Naive B cell (primary cell): ENCODE data around the gene ADAM12. TPM values are rescaled to one million over a fixed set of nuclear protein-coding genes. Genes with fewer than 3 reads are reported as not detected.

Source experiments
- ATAC-seq, 2 donors: fragments of 150-1000 bp; cut with Tn5 transposase; 2 replicates each; pipeline ENCODE4 v1.10.0; 2021; ENCODE audit warnings: low read depth in 2 of 2, mild to moderate bottlenecking in 2 of 2, moderate library complexity in 2 of 2
- DNase-seq: peaks from one replicate; pipeline ENCODE4 v3.0.0; 2022
- H3K27ac Mint-ChIP-seq, 6 donors: one replicate each; pipeline ENCODE4 v1.8.0; 2020 to 2022; ENCODE audit warnings: mild to moderate bottlenecking in 6 of 6, mixed read lengths in 6 of 6, moderate library complexity in 5 of 6, inconsistent platforms in 2 of 6
- H3K27me3 Mint-ChIP-seq, 3 donors: one replicate each; pipeline ENCODE4 v1.8.0; 2021 to 2022; ENCODE audit warnings: mixed read lengths in 3 of 3, mild to moderate bottlenecking in 1 of 3
- H3K36me3 Mint-ChIP-seq, 2 donors: one replicate each; pipeline ENCODE4 v1.8.0; 2020 to 2022; ENCODE audit warnings: mixed read lengths in 2 of 2, inconsistent platforms in 1 of 2, mild to moderate bottlenecking in 1 of 2
- H3K4me1 Mint-ChIP-seq, 3 donors: one replicate each; pipeline ENCODE4 v1.8.0; 2020 to 2022; ENCODE audit warnings: mixed read lengths in 3 of 3, inconsistent platforms in 1 of 3, mild to moderate bottlenecking in 1 of 3, moderate library complexity in 1 of 3
- H3K4me3 Mint-ChIP-seq, 8 donors: one replicate each; pipeline ENCODE4 v1.8.0; 2020 to 2022; ENCODE audit warnings: mild to moderate bottlenecking in 8 of 8, mixed read lengths in 8 of 8, moderate library complexity in 8 of 8, inconsistent platforms in 2 of 8
- H3K9me3 Mint-ChIP-seq, 7 donors: one replicate each; pipeline ENCODE4 v1.8.0; 2020 to 2022; ENCODE audit warnings: mixed read lengths in 7 of 7, mild to moderate bottlenecking in 5 of 7, inconsistent platforms in 2 of 7, moderate library complexity in 1 of 7
- polyA plus RNA-seq, 6 donors: library from polyadenylated mRNA; unstranded; fragments of 300-500 nt; fragmentation: Illumina TruSeq; gene quantifications; one replicate each; pipeline ENCODE4 v1.2.3, GENCODE V29; 2021; ENCODE audit warnings: low read depth in 6 of 6

The ADAM12 gene
- polyA plus RNA-seq, 6 donors from 2014 or later, result 0.07 to 0.08 TPM; not detected in 4

GRCh38 chr10:126223512-126224067 lies 164.7 kb downstream of the ADAM12 start:
- H3K27ac Mint-ChIP-seq, result peak overlapping the region in 1 of 6 donors; percentile 69
- no peaks in the 10 kb centered on the region for H3K9me3 Mint-ChIP-seq
- DNase-seq (no peak), ATAC-seq (no peak)
- H3K4me1 Mint-ChIP-seq, result no peaks in the 10 kb centered on the region
- no peaks in the 10 kb centered on the region for H3K27me3 Mint-ChIP-seq
- H3K36me3 Mint-ChIP-seq, result no peaks in the 10 kb centered on the region
- no peak overlapping the region for H3K4me3 Mint-ChIP-seq

- no peak overlapping the region for H3K4me3 Mint-ChIP-seq
- H3K27ac Mint-ChIP-seq, result peak overlapping the region in 1 of 6 donors; percentile 69
- H3K27me3 Mint-ChIP-seq, result no peaks in the 10 kb centered on the region
- no peaks in the 10 kb centered on the region for H3K4me1 Mint-ChIP-seq
- DNase-seq (no peak), ATAC-seq (no peak)
- no peaks in the 10 kb centered on the region for H3K36me3 Mint-ChIP-seq
- no peaks in the 10 kb centered on the region for H3K9me3 Mint-ChIP-seq
Observed at GRCh38 chr10:126222736-126223511, 165.4 kb downstream of the ADAM12 start.

- Mint-ChIP-seq H3K4me1 (no peaks in the 10 kb centered on the region), H3K4me3 (no peak overlapping the region), H3K27me3 (no peaks in the 10 kb centered on the region), H3K27ac (no peak overlapping the region), H3K9me3 (no peaks in the 10 kb centered on the region), H3K36me3 (no peaks in the 10 kb centered on the region)
- DNase-seq (no peak), ATAC-seq (no peak)
Observed at GRCh38 chr10:126221874-126222273, 166.4 kb downstream of the ADAM12 start.

- Mint-ChIP-seq H3K36me3 (no peaks in the 10 kb centered on the region), H3K4me3 (no peak overlapping the region), H3K27me3 (peaks cover 4 to 17% (median 16%) of the 10 kb centered on the region in 3 donors), H3K4me1 (no peaks in the 10 kb centered on the region), H3K27ac (peak overlapping the region in 1 of 6 donors; percentile 33), H3K9me3 (no peaks in the 10 kb centered on the region)
- DNase-seq (no peak), ATAC-seq (no peak)
Observed at GRCh38 chr10:126218778-126219649, 169.3 kb downstream of the ADAM12 start.

GRCh38 chr10:126218174-126218573 lies 170.1 kb downstream of the ADAM12 start:
- ATAC-seq (no peak), DNase-seq (no peak)
- no peaks in the 10 kb centered on the region for H3K36me3 Mint-ChIP-seq
- no peak overlapping the region for H3K27ac Mint-ChIP-seq
- peaks cover 4 to 17% (median 16%) of the 10 kb centered on the region in 3 donors for H3K27me3 Mint-ChIP-seq
- H3K4me3 Mint-ChIP-seq, result no peak overlapping the region
- H3K9me3 Mint-ChIP-seq, result no peaks in the 10 kb centered on the region
- H3K4me1 Mint-ChIP-seq, result no peaks in the 10 kb centered on the region

GRCh38 chr10:126216632-126216961 lies 171.7 kb downstream of the ADAM12 start:
- Mint-ChIP-seq H3K9me3 (no peaks in the 10 kb centered on the region), H3K36me3 (no peaks in the 10 kb centered on the region), H3K27me3 (peaks cover 12 to 20% (median 16%) of the 10 kb centered on the region in 3 donors), H3K27ac (peak overlapping the region in 1 of 6 donors; percentile 54), H3K4me1 (no peaks in the 10 kb centered on the region), H3K4me3 (no peak overlapping the region)
- DNase-seq, result no peak
- no peak for ATAC-seq

- DNase-seq (no peak), ATAC-seq (no peak)
- H3K36me3 Mint-ChIP-seq, result no peaks in the 10 kb centered on the region
- H3K27ac Mint-ChIP-seq, result peak overlapping the region in 1 of 6 donors; percentile 54
- H3K9me3 Mint-ChIP-seq, result no peaks in the 10 kb centered on the region
- no peak overlapping the region for H3K4me3 Mint-ChIP-seq
- peaks cover 12 to 25% (median 21%) of the 10 kb centered on the region in 3 donors for H3K27me3 Mint-ChIP-seq
- no peaks in the 10 kb centered on the region for H3K4me1 Mint-ChIP-seq
Observed at GRCh38 chr10:126215746-126216631, 172.3 kb downstream of the ADAM12 start.

- Mint-ChIP-seq H3K27ac (peak overlapping the region in 1 of 6 donors; percentile 27), H3K9me3 (no peaks in the 10 kb centered on the region), H3K36me3 (no peaks in the 10 kb centered on the region), H3K4me1 (no peaks in the 10 kb centered on the region), H3K27me3 (peaks cover 17 to 38% (median 32%) of the 10 kb centered on the region in 3 donors), H3K4me3 (no peak overlapping the region)
- DNase-seq, result no peak
- no peak for ATAC-seq
Observed at GRCh38 chr10:126214679-126215078, 173.6 kb downstream of the ADAM12 start.

- Mint-ChIP-seq H3K4me1 (no peaks in the 10 kb centered on the region), H3K36me3 (no peaks in the 10 kb centered on the region), H3K4me3 (no peak overlapping the region), H3K9me3 (no peaks in the 10 kb centered on the region), H3K27me3 (peaks cover 17 to 39% (median 32%) of the 10 kb centered on the region in 3 donors), H3K27ac (no peak overlapping the region)
- DNase-seq, result no peak
- ATAC-seq, result no peak
Observed at GRCh38 chr10:126214021-126214420, 174.3 kb downstream of the ADAM12 start.

GRCh38 chr10:126212738-126213137 lies 175.5 kb downstream of the ADAM12 start:
- no peak for ATAC-seq
- Mint-ChIP-seq H3K4me1 (no peaks in the 10 kb centered on the region), H3K27ac (no peak overlapping the region), H3K27me3 (peaks cover 17 to 39% (median 32%) of the 10 kb centered on the region in 3 donors), H3K4me3 (no peak overlapping the region), H3K36me3 (no peaks in the 10 kb centered on the region), H3K9me3 (no peaks in the 10 kb centered on the region)
- DNase-seq, result no peak

- H3K4me1 Mint-ChIP-seq, result no peaks in the 10 kb centered on the region
- no peak overlapping the region for H3K4me3 Mint-ChIP-seq
- peaks cover 13 to 32% (median 29%) of the 10 kb centered on the region in 3 donors for H3K27me3 Mint-ChIP-seq
- DNase-seq (no peak), ATAC-seq (no peak)
- no peaks in the 10 kb centered on the region for H3K36me3 Mint-ChIP-seq
- no peaks in the 10 kb centered on the region for H3K9me3 Mint-ChIP-seq
- H3K27ac Mint-ChIP-seq, result no peak overlapping the region
Observed at GRCh38 chr10:126210051-126210651, 178.1 kb downstream of the ADAM12 start.

- Mint-ChIP-seq H3K27ac (no peak overlapping the region), H3K4me3 (no peak overlapping the region), H3K4me1 (no peaks in the 10 kb centered on the region), H3K27me3 (peaks cover 13 to 25% (median 22%) of the 10 kb centered on the region in 3 donors), H3K9me3 (no peaks in the 10 kb centered on the region), H3K36me3 (no peaks in the 10 kb centered on the region)
- ATAC-seq (no peak), DNase-seq (no peak)
Observed at GRCh38 chr10:126209451-126209850, 178.8 kb downstream of the ADAM12 start.
